Stimulated activated CD8-positive, alpha-beta memory T cell treated with anti-CD3 and anti-CD28 coated beads, Interleukin-12 subunit alpha, Interleukin-12 subunit beta, amount 100 ng/mL, for 1 hour (primary cell): ENCODE data around the gene SFXN5.

Source experiments
- DNase-seq: peaks from one replicate; pipeline ENCODE4 v3.0.0-alpha.2; 2020; ENCODE audit warnings: low read depth

SFXN5 gene

DNA sequence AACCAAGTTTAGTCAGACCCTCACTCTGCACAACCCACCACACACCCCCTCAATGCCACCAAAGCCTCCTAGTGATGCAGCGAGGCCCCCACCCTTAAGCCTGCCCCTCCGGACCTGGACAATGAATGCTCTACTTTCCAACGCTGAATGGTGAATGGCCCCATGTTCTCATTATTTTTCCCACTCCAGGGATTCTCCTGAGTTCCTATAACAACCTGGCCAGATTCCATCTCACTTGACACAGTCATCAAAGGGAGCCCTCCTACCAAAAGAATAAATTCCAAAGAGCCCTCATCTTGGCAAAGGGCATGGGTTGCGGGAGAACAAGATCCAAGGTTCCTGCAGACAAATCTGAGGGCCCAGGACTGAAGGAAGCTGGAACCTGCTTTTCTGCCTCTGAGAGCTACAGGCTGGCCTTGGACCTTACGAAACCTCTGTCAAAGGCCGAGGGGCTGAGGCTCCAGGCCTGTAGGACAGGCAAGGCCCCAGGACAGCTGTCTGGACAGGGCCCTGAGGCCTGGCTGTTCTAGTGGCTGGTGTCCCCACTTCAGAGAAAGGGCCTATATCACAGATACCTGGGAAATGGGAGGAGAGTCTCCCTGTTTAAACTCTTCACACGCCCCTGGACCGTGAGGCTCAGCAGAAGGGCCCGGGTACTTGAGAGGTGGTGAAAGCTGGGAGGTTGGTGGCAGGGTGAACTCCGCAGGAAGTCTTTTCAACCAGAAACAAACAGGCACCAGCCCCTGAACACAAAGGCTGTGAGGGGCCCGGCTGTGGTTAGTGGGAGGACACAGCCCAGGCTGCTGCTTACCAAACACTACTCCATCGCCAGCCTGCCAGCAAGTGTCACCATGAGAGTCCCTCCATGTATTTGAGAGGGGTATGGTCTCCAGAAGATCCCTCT lies 27.3 kb downstream of the SFXN5 start:
- no peak for DNase-seq

GRCh38 chr2:73043276-73043675 lies 28.2 kb downstream of the SFXN5 start:
- DNase-seq: no peak

DNA sequence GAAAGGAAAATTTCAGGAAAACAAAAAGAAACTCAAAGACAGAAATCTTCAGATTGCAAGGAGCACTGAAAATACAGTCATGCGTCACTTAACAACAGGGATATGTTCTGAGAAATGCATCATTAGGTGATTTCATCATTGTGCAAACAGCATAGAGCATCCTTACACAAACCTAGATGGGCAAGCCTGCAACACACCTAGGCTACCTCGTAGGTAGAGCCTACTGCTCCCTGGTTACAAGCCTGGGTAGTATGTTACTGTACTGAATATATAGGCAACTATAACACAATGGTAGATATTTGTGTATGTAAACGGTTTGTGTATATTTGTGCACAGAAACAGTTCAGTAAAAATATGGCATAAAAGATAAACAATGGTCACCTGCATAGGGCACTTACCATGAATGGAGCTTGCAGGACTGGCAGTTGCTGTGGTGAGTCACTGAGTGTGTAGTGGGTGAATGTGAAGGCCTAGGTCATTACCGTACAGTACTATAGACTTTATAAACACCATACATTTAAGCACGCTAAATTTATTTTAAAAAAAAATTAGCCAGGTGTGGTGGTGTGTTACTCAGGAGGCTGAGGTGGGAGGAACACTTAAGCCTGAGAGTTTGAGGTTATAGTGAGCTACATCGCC lies 33.4 kb downstream of the SFXN5 start:
- DNase-seq: no peak

DNA sequence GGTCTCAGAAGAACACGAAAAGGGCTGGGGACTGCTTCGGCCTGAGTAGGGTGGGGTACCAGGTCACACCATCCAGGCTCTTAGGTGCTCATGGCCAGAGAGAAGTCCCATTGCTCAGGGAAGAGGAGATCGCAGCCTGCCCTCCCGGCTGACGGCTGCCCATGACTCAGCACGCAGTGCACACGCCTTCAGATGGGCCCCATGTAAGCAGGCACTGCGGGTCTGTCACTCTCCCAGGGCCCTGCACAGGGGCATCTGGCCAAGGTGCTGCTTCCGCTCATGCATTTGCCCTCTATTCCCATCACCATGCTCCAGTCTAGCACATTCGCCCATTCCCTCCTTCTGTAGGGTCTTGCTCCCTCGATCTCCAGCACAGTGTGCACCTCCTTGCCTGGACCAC lies 34.7 kb downstream of the SFXN5 start:
- DNase-seq: no peak

- no peak for DNase-seq
Measured at GRCh38 chr2:73035899-73036711, 35.4 kb downstream of the SFXN5 start.

DNA sequence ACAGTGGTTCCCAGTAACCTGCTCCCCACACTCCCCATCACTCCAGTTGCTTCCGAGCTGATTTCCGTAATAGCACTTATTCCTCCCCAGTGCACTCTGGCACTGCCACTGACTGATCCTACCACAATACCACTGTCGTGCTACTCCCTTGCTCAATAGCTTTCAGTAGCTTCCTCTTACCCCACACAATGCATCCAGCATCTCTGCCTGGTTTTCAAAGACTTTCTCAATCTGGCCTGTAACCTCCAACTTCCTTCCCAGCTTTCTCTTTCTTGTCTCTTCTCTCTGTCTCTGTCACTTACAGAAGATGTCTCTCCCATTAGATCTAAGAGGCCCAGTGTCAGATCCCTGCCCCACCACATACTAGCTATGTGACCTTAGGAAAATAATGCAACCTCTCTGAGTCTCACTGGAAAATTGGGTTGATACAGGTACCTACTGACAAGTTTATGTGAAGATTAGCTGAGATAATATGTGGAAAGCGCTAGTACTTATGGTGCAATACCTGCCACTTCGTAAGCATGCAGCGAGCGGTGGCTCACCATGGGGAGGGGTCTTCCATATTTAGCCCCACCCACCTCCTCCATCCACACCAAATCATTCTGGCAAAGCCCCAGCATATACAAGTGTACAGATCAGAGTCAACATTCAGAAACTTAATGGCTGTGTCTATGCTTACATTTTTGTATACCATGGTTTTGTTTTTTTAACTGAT lies 36.7 kb downstream of the SFXN5 start:
- DNase-seq: no peak

- no peak for DNase-seq
Measured at GRCh38 chr2:73033766-73034381, 37.6 kb downstream of the SFXN5 start.

GRCh38 chr2:73033142-73033765 lies 38.3 kb downstream of the SFXN5 start:
- no peak for DNase-seq

DNA sequence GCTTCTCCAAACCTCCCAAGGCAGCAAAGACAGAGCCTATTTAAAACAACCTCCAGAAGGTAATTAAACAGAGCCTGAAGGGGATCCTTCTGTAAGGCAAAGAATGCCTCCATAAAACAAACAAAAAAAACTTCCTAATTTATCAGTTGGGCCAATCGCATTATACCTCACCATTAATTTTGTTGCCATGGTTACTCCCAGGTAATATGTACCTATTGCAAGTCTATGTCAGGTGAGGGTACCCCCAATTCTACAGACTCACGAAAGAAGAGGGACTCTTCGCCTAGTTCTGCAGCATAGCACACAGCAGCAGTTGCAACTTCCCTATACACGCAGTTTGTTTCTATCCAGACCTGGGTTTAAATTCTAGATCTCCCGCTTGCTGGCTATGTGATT lies 38.8 kb downstream of the SFXN5 start:
- DNase-seq: no peak

DNA sequence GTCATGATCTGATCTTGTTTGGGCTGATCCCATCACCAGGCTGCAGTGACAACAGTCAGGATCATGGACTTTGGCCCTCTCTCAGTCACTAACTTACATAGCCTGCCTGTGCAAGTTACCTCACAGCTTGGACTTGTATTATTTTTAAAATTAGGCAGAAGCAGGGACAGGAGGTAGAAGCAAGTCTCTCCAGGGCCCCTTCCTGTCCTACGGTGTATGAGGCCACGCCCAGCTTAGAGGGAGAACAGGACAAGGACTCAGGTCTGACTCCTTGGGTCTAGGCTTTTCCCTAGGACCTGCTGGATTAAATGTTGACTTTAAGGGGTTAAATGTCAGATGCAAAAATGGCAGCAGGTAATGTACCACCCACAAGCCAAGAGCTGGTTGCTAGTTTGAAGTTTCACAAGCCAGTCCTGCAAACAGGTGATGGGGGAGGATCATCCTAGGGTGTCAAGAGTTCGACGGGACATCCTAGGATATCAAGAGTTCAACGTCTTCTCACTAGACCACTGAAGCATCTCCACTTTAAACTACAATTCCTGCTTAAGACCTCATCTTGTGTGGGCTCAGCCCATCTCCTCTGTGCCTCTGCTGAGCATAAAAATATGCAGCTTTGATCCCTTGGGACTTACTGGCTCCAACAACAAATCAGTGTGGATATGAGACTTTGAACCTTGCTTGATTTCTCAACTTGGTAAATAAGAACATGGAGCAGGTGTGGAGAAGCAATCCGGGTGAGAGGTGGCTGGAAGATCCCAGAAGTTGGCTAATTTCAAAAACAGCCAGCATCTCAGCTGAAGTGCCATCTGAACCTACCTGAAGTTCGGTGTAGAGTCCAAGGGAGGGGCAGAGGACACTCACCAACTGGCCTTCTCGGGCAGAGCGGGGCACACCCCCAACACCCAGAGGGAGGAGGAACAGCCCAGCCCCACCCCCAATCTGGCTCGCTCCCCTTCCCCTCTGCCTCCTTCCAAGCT lies 39.5 kb downstream of the SFXN5 start:
- DNase-seq: no peak

- DNase-seq: no peak
Measured at GRCh38 chr2:73031095-73031678, 40.3 kb downstream of the SFXN5 start.

DNA sequence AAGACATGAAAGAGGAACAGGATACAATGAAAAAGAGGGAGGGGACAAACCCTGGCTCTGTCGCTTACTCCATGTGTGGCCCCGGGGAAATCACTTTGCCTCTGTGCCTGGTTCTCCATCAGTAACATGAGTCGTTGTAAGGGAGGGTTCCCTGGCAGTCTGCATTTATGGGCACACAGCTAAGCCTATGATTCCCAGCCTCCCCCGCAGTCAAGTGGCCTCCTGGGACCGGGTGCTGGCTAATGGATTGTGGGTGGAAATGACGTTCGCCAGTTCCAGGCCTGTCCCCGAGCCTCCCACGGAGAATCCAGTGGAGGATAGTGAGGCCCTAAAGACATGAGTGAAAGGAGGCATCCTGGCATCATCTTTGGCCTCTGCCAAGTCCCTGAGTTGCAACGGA lies 42.7 kb downstream of the SFXN5 start:
- no peak for DNase-seq

DNA sequence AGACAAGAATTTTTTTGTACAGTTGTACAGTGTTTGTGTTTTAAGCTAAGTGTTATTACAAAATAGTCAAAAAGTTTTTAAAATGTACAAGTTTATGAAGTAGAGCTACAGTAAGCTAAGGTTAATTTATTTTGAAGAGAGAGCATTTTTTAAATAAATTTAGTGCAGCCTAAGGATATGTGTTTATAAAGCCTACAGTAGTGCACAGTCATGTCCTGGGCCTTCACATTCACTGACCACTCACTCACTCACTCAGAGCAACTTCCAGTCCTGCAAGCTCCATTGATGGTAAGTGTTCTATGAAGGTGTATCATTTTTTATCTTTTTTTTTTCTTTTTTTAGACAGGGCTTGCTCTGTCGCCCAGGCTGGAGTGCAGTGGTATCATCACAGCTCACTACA lies 44.2 kb downstream of the SFXN5 start:
- no peak for DNase-seq

- DNase-seq: no peak
Measured at GRCh38 chr2:73023497-73023896, 48.0 kb downstream of the SFXN5 start.

- DNase-seq: no peak
Measured at GRCh38 chr2:73022024-73022568, 49.4 kb downstream of the SFXN5 start.

DNA sequence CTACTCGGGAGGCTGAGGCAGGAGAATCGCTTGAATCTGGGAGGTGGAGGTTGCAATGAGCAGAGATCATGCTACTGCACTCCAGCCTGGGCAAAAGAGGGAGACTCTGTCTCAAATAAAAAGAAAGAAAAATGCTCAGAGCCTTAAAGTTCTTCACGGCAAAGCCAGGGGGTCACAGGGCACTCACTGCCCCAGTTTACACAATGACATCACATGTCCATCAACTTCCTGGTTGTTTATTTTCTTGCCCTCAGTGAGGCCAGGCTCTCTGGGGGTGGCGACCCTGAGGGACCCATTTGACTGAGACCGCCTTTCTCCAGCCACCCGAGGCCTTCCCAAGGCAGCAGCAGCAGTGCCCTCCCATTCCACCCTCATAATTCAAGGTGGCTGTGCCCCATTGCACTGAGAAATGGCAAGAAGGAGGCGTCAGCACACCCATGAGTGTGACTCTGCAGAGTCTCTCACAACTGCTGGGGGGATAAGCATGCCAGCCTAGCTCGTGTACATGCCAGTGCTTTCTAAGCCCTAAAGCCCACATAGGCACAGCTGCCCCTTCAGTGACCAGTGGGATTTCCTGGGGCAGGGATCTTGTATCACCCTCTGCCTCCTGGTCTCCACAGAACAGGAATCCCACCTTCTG lies 50.0 kb downstream of the SFXN5 start:
- no peak for DNase-seq

DNA sequence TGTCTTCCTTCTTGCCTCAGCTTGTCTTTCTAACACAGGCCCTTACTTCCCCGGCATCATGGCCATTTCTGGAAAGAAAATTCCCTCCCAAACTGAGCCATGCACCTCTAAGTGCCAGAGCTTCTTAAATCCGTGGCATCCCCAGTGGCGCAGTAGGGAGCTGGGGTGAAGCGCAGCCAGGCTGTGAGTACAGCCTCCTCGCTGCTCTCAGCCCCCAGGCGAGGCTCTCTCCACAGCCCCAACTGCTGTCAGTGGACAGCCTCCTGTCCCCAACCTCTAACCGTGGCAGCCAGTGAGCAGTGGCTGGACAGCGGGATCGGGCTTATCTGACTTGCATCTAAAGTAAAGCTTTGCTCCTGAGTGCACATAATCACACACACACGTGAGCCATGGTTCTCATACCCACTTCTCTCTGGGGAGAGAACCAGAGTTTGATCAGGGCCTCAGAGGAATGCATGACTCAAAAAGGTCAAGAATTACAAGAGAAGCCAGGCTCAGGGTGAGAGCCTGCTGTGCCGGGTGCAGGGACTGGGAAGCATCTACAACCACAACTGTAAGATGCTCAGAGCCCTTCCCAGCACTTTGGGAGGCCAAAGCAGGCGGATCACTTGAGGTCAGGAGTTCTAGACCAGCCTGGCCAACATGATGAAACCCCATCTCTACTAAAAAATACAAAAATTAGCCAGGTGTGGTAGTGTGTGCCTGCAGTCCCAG lies 50.7 kb downstream of the SFXN5 start:
- DNase-seq: no peak

GRCh38 chr2:73020306-73020656 lies 51.2 kb downstream of the SFXN5 start:
- no peak for DNase-seq
